Measurements from ENCODE around the gene CXCL10.
"Not testable (repeated sequence)": the region's sequence is repeated elsewhere in the genome, so short reads cannot be mapped to it uniquely, and the experiment has no call there.

Gene CXCL10

DNA sequence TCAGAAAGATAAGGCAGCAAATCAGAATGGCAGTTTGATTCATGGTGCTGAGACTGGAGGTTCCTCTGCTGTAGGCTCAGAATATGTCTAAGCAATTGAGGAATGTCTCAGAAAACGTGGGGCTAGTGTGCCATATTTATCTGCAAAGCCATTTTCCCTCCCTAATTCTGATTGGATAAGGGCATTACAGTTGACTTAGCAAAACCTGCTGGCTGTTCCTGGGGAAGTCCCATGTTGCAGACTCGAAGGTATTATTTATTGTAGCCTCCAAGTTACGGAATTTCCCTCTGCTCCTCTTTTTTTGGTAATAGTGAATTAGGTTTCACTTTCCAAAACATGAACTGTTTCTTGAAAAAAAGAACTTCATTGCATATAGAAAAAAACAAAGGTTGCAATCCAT is at the start of gene CXCL10:
CXCL10 (minus strand) TSS at position 109 of the 400 bp plus-strand sequence; CDS start at position 43, 66 bp downstream.
- no peak for DNase-seq

DNA sequence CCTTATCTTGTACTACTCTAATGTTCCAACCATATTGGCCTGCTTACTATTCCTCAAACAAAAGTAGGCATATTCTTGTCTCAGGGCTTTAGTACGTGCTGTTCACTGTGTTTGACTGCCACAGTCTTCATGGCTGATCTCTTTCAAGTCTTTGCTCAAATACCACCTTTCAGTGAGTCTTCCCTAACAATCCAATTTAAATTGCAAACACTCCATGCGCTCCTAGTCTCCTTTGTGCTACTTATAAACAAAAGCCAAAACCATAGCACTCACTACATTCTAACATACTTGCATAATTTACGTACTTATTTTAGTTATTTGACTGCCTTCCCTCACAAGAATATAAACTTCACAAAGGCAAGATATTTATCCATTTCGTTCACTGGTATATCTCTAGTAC is 49.5 kb upstream of the CXCL10 start:
- DNase-seq, result no peak

- no peak for DNase-seq
Observed at GRCh38 chr4:76067652-76068286, 44.5 kb upstream of the CXCL10 start.

DNA sequence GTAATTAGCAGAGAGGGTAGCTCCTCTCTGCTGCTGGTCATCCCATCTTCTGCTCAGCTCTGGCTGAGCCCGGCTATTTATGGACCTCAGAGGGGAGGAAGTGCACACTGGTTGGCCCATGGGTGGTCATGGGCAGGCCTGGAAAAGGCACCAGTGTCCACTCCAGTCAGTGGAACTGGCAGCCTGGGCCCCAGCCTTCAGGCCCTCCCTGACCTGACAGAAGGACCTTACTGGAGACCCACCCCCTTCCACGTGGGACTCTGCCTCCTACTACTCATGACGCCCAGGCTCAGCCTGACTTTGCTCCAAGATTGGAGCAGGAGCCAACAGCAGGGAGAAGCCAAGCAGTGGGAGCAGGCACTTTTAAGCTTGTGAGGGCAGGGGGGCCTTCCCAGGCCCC is 43.2 kb upstream of the CXCL10 start:
- DNase-seq, result no peak

DNA sequence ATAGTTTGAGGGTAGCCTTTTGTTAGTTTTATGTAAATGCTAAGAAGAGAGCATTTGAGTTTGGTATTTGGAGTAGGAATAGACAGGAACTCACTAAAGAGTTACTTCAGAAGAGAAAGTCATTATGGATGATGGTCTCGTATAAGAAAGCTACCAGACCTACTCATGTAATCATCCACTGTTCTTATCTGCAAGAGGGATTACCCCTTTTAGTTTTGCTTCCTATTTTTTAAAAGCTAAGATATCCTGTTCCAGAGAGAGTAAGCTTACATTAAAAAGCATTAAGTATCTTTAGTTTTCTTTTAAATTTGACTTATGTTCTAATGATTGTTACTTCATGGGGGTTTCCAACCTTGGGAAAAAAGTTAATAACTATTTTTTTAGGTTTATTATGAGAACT is 38.7 kb upstream of the CXCL10 start:
- peak; percentile 16 for DNase-seq

GRCh38 chr4:76061421-76061820 is 38.1 kb upstream of the CXCL10 start:
- no peak for DNase-seq

DNA sequence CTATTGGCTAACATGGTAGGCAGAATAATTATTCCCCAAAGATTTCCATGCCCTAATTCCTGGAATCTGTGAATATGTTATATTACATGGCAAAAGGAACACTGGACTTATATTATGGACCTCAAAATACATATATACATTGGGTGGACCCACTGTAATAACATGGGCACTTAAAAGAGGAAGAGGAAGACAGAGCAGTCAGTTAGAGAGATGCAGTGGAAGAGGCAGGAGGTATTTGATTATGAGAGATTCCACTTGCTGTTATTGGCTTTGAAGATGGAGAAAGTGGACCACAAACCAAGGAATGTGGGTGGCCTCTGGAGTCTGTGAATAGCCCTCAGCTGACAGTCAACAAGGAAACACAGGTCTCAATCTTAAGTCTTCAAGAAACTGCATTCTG is 37.2 kb upstream of the CXCL10 start:
- no peak for DNase-seq

DNA sequence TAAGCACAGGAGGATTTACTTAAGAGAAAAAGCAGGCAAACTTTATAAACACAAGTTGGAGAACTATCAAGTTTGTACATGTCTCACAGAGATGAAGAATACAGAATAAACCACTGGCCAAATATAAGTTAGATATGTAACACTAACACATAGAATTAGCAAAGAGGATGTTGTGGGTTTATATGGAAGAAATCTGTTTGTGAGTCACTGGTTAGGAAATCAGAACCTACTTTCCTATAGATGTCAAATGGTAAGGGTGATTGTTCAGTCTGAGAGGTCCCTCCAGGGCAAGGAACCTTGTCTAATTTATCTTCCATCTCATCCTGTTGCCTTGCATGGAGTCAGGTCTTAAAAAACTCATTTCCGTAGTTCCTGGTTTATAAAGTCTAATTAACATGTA is 36.5 kb upstream of the CXCL10 start:
- peak; percentile 74 for DNase-seq

- no peak for DNase-seq
Observed at GRCh38 chr4:76058888-76059426, 35.7 kb upstream of the CXCL10 start.

- no peak for DNase-seq
Observed at GRCh38 chr4:76058302-76058701, 35.0 kb upstream of the CXCL10 start.

GRCh38 chr4:76055421-76055820 is 32.1 kb upstream of the CXCL10 start:
- no peak for DNase-seq

GRCh38 chr4:76055016-76055415 is 31.7 kb upstream of the CXCL10 start:
- DNase-seq, result peak; percentile 17

GRCh38 chr4:76053730-76054129 is 30.4 kb upstream of the CXCL10 start:
- no peak for DNase-seq

DNA sequence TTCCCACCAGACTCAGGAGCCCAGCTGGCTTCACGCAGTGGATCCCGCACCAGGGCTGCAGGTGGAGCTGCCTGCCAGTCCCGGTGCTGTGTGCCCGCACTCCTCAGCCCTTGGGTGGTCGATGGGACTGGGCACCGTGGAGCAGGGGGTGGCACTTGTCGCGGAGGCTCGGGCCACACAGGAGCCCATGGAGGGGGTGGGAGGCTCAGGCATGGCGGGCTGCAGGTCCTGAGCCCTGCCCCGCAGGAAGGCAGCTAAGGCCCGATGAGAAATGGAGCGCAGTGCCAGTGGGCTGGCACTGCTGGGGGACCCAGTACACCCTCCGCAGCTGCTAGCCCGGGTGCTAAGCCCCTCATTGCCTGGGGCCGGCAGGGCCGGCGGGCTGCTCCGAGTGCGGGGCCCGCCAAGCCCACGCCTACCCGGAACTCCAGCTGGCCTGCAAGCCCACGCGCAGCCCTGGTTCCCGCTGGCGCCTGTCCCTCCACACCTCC is 27.3 kb upstream of the CXCL10 start:
- DNase-seq, result not testable (repeated sequence)

DNA sequence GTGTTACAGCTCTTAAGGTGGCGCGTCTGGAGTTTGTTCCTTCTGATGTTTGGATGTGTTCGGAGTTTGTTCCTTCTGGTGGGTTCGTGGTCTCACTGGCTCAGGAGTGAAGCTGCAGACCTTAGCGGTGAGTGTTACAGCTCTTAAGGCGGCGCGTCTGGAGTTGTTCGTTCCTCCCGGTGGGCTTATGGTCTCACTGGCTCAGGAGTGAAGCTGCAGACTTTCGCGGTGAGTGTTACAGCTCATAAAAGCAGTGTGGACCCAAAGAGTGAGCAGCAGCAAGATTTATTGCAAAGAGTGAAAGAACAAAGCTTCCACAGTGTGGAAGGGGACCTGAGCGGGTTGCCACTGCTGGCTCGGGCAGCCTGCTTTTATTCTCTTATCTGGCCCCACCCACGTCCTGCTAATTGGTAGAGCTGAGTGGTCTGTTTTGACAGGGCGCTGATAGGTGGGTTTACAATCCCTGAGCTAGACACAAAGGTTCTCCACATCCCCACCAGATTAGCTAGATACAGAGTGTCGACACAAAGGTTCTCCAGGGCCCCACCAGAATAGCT is 26.6 kb upstream of the CXCL10 start:
- DNase-seq, result not testable (repeated sequence)

DNA sequence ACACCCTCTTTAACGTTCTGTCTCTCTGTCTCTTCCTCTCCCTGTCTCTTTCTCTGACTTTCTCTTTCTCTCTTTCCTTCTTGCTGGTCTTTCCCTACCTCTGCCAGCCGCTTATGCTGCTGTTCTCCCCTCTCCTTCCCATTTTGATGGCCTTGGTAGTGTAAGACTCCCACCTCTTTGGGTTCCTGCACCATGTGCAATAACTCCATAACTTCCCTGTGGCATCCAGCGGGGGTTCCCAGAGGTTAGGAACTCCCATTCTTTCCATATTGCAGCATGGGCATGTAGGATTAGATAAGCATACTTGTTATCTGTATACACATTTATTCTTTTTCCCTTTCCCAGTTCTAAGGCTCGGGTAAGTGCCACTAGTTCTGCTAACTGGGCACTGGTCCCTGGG is 21.4 kb upstream of the CXCL10 start:
- DNase-seq, result not testable (repeated sequence)

DNA sequence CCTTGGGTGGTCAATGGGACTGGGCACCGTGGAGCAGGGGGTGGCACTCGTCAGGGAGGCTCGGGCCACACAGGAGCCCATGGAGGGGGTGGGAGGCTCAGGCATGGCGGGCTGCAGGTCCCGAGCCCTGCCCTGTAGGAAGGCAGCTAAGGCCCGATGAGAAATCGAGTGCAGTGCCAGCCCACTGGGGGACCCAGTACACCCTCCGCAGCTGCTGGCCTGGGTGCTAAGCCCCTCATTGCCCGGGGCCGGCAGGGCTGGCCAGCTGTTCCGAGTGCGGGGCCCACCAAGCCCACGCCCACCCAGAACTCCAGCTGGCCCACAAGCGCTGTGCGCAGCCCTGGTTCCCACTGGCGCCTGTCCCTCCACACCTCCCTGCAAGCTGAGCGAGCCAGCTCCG is 20.0 kb upstream of the CXCL10 start:
- not testable (repeated sequence) for DNase-seq

DNA sequence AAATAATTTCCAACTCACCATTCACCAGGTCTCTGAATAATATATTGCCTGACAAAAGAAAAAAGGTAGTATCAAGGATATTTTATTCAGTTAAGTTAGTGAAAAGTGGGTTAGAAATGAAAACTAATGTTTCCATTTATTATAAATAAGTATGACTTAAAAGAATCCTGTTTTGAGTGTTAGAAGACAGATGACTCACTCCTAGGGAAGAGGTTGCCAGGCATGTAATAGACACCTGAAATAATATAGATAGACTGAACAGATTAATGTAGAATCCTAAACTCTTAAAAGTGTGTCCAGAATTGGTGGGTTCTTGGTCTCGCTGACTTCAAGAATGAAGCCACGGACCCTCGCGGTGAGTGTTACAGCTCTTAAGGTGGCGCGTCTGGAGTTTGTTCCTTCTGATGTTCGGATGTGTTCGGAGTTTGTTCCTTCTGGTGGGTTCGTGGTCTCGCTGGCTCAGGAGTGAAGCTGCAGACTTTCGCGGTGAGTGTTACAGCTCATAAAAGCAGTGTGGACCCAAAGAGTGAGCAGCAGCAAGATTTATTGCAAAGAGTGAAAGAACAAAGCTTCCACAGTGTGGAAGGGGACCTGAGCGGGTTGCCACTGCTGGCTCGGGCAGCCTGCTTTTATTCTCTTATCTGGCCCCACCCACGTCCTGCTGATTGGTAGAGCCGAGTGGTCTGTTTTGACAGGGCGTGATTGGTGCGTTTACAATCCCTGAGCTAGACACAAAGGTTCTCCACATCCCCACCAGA is 19.1 kb upstream of the CXCL10 start:
- not testable (repeated sequence) for DNase-seq

GRCh38 chr4:76036855-76037254 is 13.6 kb upstream of the CXCL10 start:
- DNase-seq, result no peak

- DNase-seq, result no peak
Observed at GRCh38 chr4:76035799-76036380, 12.6 kb upstream of the CXCL10 start, which contains the start of gene CXCL11. Gene CXCL11, minus strand, starts transcription at chr4:76036070. Its CDS starts 83 bp downstream, at chr4:76035987.

- DNase-seq, result peak; percentile 81
Observed at GRCh38 chr4:76035141-76035540, 11.8 kb upstream of the CXCL10 start.

DNA sequence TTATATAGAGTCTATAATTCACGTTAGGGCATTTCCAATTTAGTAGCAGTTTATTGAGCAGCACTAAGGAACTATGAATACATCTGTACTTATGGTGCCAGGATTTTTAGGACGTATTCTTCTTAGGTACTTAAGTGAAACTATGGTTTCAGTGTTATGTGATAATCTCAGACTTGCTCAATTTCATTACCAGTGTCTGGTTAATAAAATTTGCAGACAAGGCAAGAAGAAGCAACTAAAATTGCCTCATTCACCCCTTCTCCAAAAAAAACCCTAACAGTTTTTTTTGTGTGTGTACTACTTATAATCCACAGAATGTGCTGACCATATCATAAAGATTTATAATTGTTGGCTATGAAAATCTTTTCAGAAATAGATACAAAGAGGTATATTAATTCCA is 6.0 kb upstream of the CXCL10 start:
- no peak for DNase-seq

DNA sequence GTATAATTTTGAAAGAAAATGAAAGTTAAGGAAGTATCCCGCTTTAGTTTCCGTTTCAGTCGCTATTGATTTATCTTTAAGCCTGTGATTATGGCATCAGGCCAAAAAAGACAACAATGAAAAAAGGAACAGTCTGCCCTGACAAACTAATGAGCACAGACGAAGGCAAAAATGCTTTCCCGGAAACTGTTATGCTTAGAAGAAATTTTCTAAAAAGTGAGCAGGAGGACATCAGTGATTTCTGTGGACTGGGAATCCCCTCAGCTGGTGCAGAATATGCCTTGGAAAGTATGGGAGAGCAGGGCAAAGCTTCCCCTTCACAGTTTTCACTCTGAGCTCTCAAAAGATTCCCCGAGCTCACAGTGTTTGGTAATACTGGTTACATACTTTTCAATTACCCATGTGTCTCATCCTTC is 5.1 kb upstream of the CXCL10 start:
- DNase-seq, result no peak
